ENCODE results near the gene PCGF1.

The PCGF1 gene

DNA sequence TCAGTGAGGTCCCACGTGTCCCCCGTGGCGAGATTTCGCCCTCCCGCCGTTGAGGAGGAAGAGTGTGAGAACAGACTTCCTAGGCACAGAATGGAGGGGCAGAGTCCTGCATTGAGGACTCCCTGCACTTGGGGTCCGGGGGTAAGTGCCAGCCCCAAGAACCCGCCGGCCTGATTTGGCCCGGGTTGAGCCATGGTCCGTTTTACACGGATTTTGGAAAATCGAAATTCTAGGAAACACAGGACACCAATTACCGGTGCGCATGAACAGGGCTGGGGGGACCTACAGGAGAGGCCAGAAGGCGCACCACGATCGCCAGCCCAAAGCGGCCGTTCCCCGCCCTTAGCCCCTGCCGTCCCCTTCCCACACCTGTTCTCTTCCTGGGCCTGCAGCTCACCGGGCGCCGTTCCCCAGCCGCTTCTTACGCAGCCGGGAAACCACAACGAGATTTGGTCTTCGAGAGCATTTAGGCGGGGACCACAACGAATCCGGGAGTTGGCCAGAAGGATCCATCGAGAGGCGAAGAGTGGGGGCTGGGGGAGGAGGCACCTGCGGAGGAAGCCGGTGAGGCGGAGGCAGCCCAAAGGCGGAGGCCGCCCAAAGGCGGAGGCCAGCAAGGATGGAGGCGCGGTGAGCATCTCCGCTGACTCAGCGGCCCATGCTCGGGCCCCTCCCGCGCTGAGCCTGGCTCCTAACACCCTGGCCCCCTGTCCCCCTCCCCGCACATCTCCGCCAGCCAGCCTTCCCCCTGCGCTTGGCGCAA lies 6.3 kb upstream of the PCGF1 start:
- CTCF ChIA-PET: interaction anchor here (1.1 to 3.9 kb wide), 3 partner anchors 16 to 72 kb away, joined by 3 to 10 read pairs (median 4); partner anchors contain the start of genes CCDC142 and TTC31
- peak; percentile 32 for DNase-seq (ENCODE audit: extremely low spot score)
- POLR2A ChIA-PET: interaction anchor here (0.7 kb wide), 1 partner anchor 9 kb away, joined by 4 read pairs; no protein-coding TSS in a partner anchor
- no peak for TF ChIP-seq CTCF (IDR thresholded peaks at IDR 0.05; ENCODE audit: control extremely low read depth, extremely low read depth, low read depth, missing control alignments)

DNA sequence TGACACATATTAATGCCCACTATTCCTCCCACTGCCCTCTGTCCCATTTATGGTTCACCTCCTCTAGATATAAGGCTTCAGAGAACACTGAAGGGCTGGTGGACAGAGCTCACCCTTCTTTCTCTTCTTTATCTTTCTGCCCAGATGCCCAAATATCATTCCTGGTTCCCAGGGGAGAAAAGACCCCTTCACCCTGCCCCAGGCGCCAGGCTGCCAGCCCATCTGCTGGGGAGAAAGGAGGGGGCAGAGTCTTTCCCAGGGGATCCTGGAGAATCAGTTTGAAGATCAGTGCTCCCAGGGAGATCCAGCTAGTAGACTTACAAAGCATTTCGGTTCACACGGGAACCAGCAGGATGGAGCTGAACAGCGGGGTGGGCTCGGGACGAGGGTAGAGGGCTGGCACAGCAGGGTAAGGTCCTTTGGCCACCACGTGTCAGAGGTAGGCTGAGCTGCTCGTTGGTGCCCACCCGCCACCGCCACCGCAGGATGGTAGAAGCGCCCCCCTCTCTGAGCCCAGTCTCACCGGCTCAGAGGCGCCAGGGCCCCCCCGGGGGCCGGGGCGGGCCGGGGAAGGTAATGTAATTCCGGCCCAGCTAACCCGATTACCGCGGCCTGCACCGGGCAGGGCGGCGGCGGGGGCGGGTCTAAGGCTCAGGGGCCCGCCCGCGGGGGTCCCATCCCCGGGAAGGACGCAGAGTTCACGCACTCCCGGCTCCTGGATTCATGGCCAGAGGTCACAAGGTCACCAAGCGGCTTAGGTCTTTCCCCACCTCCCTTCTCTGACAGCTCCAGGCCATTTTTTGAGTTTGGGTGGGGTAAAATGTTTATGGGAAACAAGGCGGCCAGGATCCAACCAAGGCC lies 5.5 kb upstream of the PCGF1 start:
- no peak for DNase-seq (ENCODE audit: extremely low spot score)
- CTCF ChIA-PET: interaction anchor here (1.1 to 3.9 kb wide), 2 partner anchors 16 to 30 kb away, joined by 3 to 10 read pairs; partner anchors contain the start of genes CCDC142 and TTC31
- POLR2A ChIA-PET: no interaction called here
- TF ChIP-seq CTCF (IDR thresholded peaks at IDR 0.05; ENCODE audit: control extremely low read depth, extremely low read depth, low read depth, missing control alignments): no peak

DNA sequence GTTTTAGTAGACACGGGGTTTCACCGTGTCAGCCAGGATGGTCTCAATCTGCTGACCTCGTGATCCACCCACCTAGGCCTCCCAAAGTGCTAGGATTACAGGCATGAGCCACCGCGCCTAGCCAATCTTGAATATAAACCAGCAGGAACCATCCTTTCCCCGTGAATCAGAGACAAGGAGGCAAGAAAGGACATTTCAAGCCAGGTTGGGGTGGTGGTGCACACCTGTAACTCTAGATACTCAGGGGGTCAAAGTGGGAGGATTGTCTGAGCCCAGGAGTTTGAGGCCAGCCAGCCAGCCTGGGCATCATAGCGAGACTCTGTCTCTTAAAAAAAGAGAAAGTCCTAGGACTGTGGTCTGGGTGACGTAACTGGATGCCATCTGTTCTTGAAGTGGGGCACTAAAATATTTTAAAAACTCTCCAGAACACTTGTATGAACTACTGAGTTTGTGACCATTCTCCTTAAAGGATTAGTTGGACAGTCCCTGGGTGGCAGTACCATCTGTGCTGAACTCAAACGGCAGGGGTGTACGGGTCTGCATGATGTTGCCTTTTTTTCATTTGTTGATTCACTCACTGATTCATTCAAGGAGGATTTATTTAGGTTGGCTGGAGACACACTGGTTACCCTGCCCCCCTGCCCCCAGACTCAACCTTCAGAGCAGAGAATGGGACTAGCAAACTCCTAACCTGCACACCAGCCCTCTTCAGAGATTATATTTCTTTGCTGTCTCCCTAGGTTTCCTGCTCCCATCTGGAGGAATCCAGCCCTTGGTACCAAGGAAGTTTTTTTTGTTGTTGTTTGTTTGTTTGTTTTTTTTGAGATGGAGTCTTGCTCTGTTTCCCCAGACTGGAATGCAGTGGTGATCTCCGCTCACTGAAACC lies 3.9 kb upstream of the PCGF1 start:
- DNase-seq (ENCODE audit: extremely low spot score): no peak
- POLR2A ChIA-PET: no interaction called here
- CTCF ChIA-PET: interaction anchor here (3.9 kb wide), 1 partner anchor 28 kb away, joined by 10 read pairs; the partner anchor contains the start of genes CCDC142 and TTC31
- TF ChIP-seq CTCF (IDR thresholded peaks at IDR 0.05; ENCODE audit: control extremely low read depth, extremely low read depth, low read depth, missing control alignments): no peak

DNA sequence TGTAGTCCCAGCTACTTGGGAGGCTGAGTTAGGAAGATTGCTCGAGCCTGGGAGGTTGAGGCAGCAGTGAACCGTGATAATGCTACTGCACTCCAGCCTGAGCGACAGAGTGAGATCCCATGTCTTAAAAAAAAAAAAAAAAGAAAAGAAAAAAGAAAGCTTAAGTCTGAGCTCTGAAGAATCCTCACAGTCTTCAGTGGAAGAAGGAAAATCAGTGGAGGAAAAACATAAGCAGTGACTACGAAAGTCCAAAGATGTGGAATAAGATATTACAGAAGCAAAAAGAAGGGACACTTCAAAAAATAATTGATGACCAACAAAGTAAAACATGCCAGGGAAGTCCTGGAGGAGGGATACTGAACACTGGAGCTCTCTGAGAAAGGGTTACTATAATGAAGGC lies 2.8 kb upstream of the PCGF1 start:
- ChIA-PET POLR2A (interaction anchor here (0.5 to 0.6 kb wide), 2 partner anchors 351 to 573 kb away, joined by 3 to 6 read pairs; no protein-coding TSS in a partner anchor), CTCF (interaction anchor here (0.7 to 2.4 kb wide), 8 partner anchors 9 to 78 kb away, joined by 3 to 21 read pairs (median 6); partner anchors contain the start of genes AUP1, CCDC142, HTRA2 and MRPL53)
- no peak for DNase-seq (ENCODE audit: extremely low spot score)
- TF ChIP-seq CTCF (IDR thresholded peaks at IDR 0.05; ENCODE audit: control extremely low read depth, extremely low read depth, low read depth, missing control alignments): no peak

GRCh38 chr2:74507926-74508520 lies 528 bp upstream of the PCGF1 start:
- TF ChIP-seq CTCF (IDR thresholded peaks at IDR 0.05; ENCODE audit: control extremely low read depth, extremely low read depth, low read depth, missing control alignments): no peak
- ChIA-PET CTCF (interaction anchor here (1.1 to 2.4 kb wide), 7 partner anchors 22 to 81 kb away, joined by 3 to 21 read pairs (median 7); partner anchors contain the start of genes AUP1, CCDC142, HTRA2 and TTC31), POLR2A (interaction anchor here (1.3 kb wide), 1 partner anchor 21 kb away, joined by 5 read pairs; the partner anchor contains the start of genes AUP1 and HTRA2)
- DNase-seq (ENCODE audit: extremely low spot score): peak; percentile 45

Measured in GM10248 (cell line).